Fibroblast of lung (primary cell): ENCODE data around the gene RGS7.

Experiments
- CTCF ChIP-seq, 2 donors: IDR thresholded peaks in 1 of 2; conservative IDR thresholded peaks in 1 of 2; 1 replicate in 1 of 2; 2 replicates in 1 of 2; pipeline ENCODE4 v1.5.1; 2011 to 2012; ENCODE audit warnings: low read length in 2 of 2, control low read depth in 1 of 2, inconsistent platforms in 1 of 2, low read depth in 1 of 2, mild to moderate bottlenecking in 1 of 2
- EZH2 ChIP-seq: IDR thresholded peaks from 2 replicates; pipeline ENCODE4 v1.5.1; 2012; ENCODE audit warnings: low read length, control low read depth, mild to moderate bottlenecking; ENCODE audit errors: missing control alignments

GRCh38 chr1:241212628-241213027, 144.4 kb downstream of the RGS7 start:
- TF ChIP-seq CTCF (conservative IDR thresholded peaks at IDR 0.05 in 1 of 2, IDR thresholded peaks at IDR 0.05 in 1 of 2; ENCODE audit: low read depth in 1 of 2, low read length in 2 of 2) (no peak), EZH2 (no peak)
